T-helper 2 cell treated with Interferon-gamma antibody and Interleukin-4, amounts not matched to agents 5 μg/mL and 100 μg/mL, for 36 hours (primary cell): ENCODE measurements around the gene RBM26.

Source experiments
- DNase-seq: peaks from one replicate; pipeline ENCODE4 v3.0.0; 2021; ENCODE audit warnings: low spot score
- H3K27ac Mint-ChIP-seq: one replicate; pipeline ENCODE4 v1.8.0; 2021; ENCODE audit warnings: mild to moderate bottlenecking, mixed read lengths
- H3K27me3 Mint-ChIP-seq: one replicate; pipeline ENCODE4 v1.8.0; 2021; ENCODE audit warnings: low read depth, mixed read lengths
- H3K36me3 Mint-ChIP-seq: one replicate; pipeline ENCODE4 v1.8.0; 2021; ENCODE audit warnings: low read depth, mixed read lengths
- H3K4me1 Mint-ChIP-seq: one replicate; pipeline ENCODE4 v1.8.0; 2021; ENCODE audit warnings: low read depth, mixed read lengths
- H3K4me3 Mint-ChIP-seq: one replicate; pipeline ENCODE4 v1.8.0; 2022; ENCODE audit warnings: mild to moderate bottlenecking, moderate library complexity, mixed read lengths
- H3K9me3 Mint-ChIP-seq: one replicate; pipeline ENCODE4 v1.8.0; 2021; ENCODE audit warnings: mixed read lengths

RBM26 gene

DNA sequence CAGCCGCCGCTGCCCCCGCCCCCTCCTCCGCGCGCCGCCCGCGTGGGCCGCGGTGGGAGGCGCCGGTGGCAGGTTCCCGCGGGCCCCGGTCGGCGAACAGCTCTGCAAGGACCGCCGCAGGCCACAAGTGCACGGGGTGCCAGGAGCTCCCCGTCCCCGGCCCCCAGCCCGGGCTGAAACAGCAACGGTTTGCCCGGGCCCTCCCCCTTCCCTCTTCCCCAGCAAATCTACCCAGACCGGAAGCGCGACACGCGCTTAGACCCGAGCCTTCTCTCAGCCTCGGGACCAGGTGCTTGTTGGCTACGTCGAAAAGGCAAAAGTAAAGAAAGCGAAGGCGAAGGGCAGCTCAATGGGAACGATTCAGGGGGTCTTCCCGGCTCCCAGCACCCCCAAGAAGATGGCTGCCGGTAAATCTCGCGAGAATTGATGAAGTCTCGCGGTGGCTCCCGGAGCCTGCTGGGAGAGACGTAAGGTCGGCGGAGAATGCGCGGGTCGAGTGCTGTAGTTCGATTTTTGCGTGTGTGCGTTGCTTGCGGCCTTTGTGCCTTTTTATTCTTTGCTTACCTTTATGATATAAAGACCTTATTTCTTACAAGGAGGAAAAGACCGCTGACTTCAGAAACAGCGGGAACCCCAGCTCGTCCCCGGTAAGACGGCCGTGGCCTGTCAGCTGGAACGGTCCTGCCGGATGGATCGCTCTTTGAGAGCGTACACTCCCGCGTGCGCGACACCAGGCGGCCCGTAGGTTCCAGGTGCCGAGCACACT is at the start of gene RBM26:
Gene RBM26 (minus strand): TSS at position 425 of the 766 bp plus-strand sequence. CDS start 481 bp downstream, outside the sequence.
- Mint-ChIP-seq H3K27me3 (no peaks in the 10 kb centered on the region), H3K4me1 (peaks cover 37% of the 10 kb centered on the region), H3K9me3 (no peaks in the 10 kb centered on the region), H3K36me3 (peaks cover 13% of the 10 kb centered on the region), H3K4me3 (peak within 1 kb of the TSS; percentile 92), H3K27ac (peak within 1 kb of the TSS; percentile 96)
- DNase-seq = peak; percentile 88

DNA sequence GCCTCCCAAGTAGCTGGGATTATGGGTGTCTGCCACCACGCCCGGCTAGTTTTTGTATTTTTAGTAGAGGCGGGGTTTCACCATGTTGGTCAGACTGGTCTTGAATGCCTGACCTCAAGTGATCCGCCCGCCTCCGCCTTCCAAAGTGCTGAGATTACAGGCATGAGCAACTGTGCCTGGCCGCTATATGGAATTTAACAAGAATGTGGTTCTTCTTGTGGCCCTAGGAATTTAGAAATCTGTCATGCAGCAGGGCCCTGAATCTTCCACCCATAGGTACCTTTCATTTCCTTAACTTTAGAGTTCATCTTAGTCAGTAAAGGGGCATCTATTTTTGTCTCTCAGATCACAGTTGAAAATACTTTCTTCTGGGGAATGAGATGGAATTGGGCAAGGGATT is 49.3 kb upstream of the RBM26 start:
- no peak for DNase-seq
- Mint-ChIP-seq H3K27me3 (no peaks in the 10 kb centered on the region), H3K36me3 (peaks cover 11% of the 10 kb centered on the region), H3K4me1 (peaks cover 76% of the 10 kb centered on the region), H3K4me3 (no peak overlapping the region), H3K9me3 (peaks cover 7% of the 10 kb centered on the region), H3K27ac (no peak overlapping the region)

- H3K27me3 Mint-ChIP-seq = no peaks in the 10 kb centered on the region
- no peak for DNase-seq
- peak overlapping the region; percentile 92 for H3K27ac Mint-ChIP-seq
- H3K36me3 Mint-ChIP-seq = peaks cover 10% of the 10 kb centered on the region
- H3K9me3 Mint-ChIP-seq = peaks cover 7% of the 10 kb centered on the region
- peak overlapping the region; percentile 84 for H3K4me3 Mint-ChIP-seq
- peaks cover 80% of the 10 kb centered on the region for H3K4me1 Mint-ChIP-seq
Observed at GRCh38 chr13:79452239-79452913, 46.3 kb upstream of the RBM26 start.

GRCh38 chr13:79451500-79451962 is 45.5 kb upstream of the RBM26 start:
- Mint-ChIP-seq H3K4me1 (peaks cover 82% of the 10 kb centered on the region), H3K4me3 (peak overlapping the region; percentile 84)

DNA sequence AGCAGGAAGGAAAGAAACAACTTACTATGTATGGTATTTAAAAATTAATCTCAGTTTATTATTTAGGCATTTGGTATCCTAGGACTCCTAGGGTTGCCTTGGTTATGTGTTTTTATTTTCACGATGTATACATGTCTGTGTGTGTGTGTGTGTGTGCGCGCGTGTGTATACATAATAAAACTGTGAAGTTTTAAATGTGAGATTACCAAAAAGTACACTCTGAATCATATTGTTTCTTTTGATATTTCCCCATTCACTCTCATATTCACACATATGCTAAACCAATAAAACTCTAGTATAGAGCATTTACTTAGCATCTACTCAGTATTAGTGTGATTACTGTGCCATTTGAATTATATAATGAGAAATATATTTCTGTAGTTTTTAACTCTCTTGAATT is 44.1 kb upstream of the RBM26 start:
- Mint-ChIP-seq H3K27ac (peak overlapping the region; percentile 29), H3K4me3 (no peak overlapping the region), H3K4me1 (peaks cover 85% of the 10 kb centered on the region), H3K36me3 (no peaks in the 10 kb centered on the region), H3K27me3 (no peaks in the 10 kb centered on the region), H3K9me3 (no peaks in the 10 kb centered on the region)
- peak; percentile 62 for DNase-seq

More at GRCh38 chr13:79451500-79451962, 45.5 kb upstream of the RBM26 start:
- H3K36me3 Mint-ChIP-seq = peaks cover 9% of the 10 kb centered on the region
- peak; percentile 96 for DNase-seq
- peak overlapping the region; percentile 92 for H3K27ac Mint-ChIP-seq
- no peaks in the 10 kb centered on the region for H3K27me3 Mint-ChIP-seq
- peaks cover 7% of the 10 kb centered on the region for H3K9me3 Mint-ChIP-seq

- Mint-ChIP-seq H3K4me1 (peaks cover 71% of the 10 kb centered on the region), H3K27ac (no peak overlapping the region), H3K9me3 (no peaks in the 10 kb centered on the region), H3K4me3 (peak overlapping the region; percentile 20), H3K36me3 (no peaks in the 10 kb centered on the region), H3K27me3 (no peaks in the 10 kb centered on the region)
- no peak for DNase-seq
Observed at GRCh38 chr13:79448413-79448812, 42.4 kb upstream of the RBM26 start.

DNA sequence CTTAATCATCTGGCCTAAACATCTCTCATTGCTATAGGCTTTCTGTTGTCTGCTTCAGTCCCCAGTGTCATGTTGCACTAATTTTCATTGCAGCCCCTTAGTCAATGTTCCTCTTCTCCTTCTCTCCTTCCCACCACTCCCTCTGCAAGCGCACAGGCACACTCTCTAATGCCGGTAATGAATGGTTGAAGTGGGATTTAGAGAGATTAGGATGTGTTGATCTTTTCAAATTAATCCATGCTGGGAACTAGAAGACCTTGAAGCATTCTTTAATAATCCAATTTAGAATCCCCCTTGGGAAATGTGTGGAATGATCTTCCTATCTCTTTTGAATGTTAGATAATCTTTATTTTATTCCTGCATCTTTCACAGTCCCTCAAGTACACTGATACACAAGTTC is 41.7 kb upstream of the RBM26 start:
- no peak overlapping the region for H3K4me3 Mint-ChIP-seq
- H3K27ac Mint-ChIP-seq = peak overlapping the region; percentile 13
- no peaks in the 10 kb centered on the region for H3K27me3 Mint-ChIP-seq
- H3K4me1 Mint-ChIP-seq = peaks cover 66% of the 10 kb centered on the region
- H3K36me3 Mint-ChIP-seq = no peaks in the 10 kb centered on the region
- no peaks in the 10 kb centered on the region for H3K9me3 Mint-ChIP-seq
- no peak for DNase-seq

DNA sequence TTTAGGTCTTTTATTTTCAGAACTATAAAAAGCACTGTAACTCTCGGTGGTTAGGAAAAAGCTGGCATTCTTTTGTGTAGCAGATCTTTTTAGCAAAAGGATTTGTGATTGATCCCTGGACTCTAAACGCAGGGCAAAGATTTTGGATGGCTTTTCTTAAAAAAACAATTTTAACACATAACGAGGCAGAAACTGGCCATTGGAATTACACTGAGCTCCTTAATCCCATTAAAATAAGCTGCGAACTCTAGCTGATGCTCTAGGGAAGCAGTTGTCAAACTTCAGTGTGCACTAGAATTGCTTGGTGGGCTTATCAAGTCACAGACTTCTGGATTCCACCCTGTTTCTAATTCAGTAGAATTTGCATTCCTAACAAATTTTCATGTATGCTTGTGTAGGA is 41.1 kb upstream of the RBM26 start:
- H3K27ac Mint-ChIP-seq = no peak overlapping the region
- no peaks in the 10 kb centered on the region for H3K36me3 Mint-ChIP-seq
- no peaks in the 10 kb centered on the region for H3K27me3 Mint-ChIP-seq
- no peaks in the 10 kb centered on the region for H3K9me3 Mint-ChIP-seq
- peaks cover 60% of the 10 kb centered on the region for H3K4me1 Mint-ChIP-seq
- no peak for DNase-seq
- no peak overlapping the region for H3K4me3 Mint-ChIP-seq

- peak overlapping the region; percentile 50 for H3K27ac Mint-ChIP-seq
- H3K4me1 Mint-ChIP-seq = peaks cover 50% of the 10 kb centered on the region
- H3K36me3 Mint-ChIP-seq = no peaks in the 10 kb centered on the region
- H3K27me3 Mint-ChIP-seq = no peaks in the 10 kb centered on the region
- no peaks in the 10 kb centered on the region for H3K9me3 Mint-ChIP-seq
- peak overlapping the region; percentile 70 for H3K4me3 Mint-ChIP-seq
- DNase-seq = no peak
Observed at GRCh38 chr13:79445968-79446645, 40.1 kb upstream of the RBM26 start.

- Mint-ChIP-seq H3K9me3 (no peaks in the 10 kb centered on the region), H3K36me3 (no peaks in the 10 kb centered on the region), H3K27ac (no peak overlapping the region), H3K27me3 (no peaks in the 10 kb centered on the region), H3K4me3 (no peak overlapping the region), H3K4me1 (peaks cover 24% of the 10 kb centered on the region)
- no peak for DNase-seq
Observed at GRCh38 chr13:79442706-79443105, 36.7 kb upstream of the RBM26 start.

- Mint-ChIP-seq H3K27me3 (no peaks in the 10 kb centered on the region), H3K36me3 (no peaks in the 10 kb centered on the region), H3K4me3 (no peak overlapping the region), H3K4me1 (peaks cover 20% of the 10 kb centered on the region), H3K9me3 (no peaks in the 10 kb centered on the region), H3K27ac (no peak overlapping the region)
- no peak for DNase-seq
Observed at GRCh38 chr13:79442221-79442620, 36.2 kb upstream of the RBM26 start.

DNA sequence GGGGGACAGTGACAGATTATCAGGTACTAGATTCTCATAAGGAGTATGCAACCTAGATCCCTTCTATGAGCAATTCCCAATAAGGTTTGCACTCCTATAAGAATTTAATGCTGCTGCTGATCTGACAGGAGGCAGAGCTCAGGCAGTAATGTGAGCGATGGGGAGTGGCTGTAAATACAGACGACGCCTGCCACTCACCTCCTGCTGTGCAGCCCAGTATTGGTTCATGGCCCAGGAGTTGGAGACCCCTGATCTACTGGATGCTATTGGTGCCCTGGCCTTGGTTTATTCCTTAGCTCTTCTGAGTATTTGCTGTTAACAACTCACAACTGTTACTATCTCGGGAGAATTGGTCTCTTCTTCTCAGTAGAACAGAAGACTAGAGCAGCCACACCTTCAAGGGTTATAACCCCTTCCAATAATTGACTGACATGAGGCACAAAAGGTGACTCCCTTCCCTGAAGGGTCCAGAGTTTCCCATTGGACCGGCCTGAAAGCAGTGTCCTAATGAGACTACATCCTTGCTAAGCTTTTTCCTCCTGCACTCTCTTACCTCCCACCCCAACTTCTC is 35.0 kb upstream of the RBM26 start:
- Mint-ChIP-seq H3K36me3 (no peaks in the 10 kb centered on the region), H3K4me1 (peaks cover 10% of the 10 kb centered on the region), H3K4me3 (no peak overlapping the region), H3K27me3 (no peaks in the 10 kb centered on the region), H3K9me3 (no peaks in the 10 kb centered on the region), H3K27ac (no peak overlapping the region)
- no peak for DNase-seq

GRCh38 chr13:79439275-79439674 is 33.2 kb upstream of the RBM26 start:
- DNase-seq = no peak
- H3K9me3 Mint-ChIP-seq = no peaks in the 10 kb centered on the region
- H3K4me3 Mint-ChIP-seq = no peak overlapping the region
- H3K4me1 Mint-ChIP-seq = peaks cover 4% of the 10 kb centered on the region
- no peaks in the 10 kb centered on the region for H3K27me3 Mint-ChIP-seq
- H3K36me3 Mint-ChIP-seq = no peaks in the 10 kb centered on the region
- no peak overlapping the region for H3K27ac Mint-ChIP-seq

DNA sequence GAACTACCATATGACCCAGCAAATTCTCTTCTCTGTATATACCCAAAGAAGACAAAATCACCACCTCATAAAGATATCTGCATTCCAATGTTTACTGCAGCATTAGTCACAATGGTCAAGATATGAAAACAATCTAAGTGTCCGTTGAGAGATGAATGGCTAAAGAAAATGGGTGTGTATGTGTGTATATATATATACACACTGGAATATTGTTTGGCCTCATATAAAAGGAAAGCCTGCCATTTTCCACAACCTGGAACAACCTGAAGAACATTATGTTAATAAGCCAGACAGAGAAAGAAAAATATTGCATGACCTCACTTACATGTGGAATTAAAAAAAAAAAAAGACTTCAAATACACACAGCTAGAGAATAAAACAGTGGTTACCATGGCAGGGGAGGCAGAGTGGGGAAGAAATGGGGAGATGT is 29.5 kb upstream of the RBM26 start:
- H3K4me1 Mint-ChIP-seq = peaks cover 6% of the 10 kb centered on the region
- no peaks in the 10 kb centered on the region for H3K9me3 Mint-ChIP-seq
- no peak overlapping the region for H3K27ac Mint-ChIP-seq
- H3K4me3 Mint-ChIP-seq = no peak overlapping the region
- no peaks in the 10 kb centered on the region for H3K27me3 Mint-ChIP-seq
- DNase-seq = no peak
- no peaks in the 10 kb centered on the region for H3K36me3 Mint-ChIP-seq
